Mesendoderm (in vitro differentiated cells): Measurements from ENCODE around the gene HOXA7.

Source experiments
- DNase-seq: peaks from one replicate; pipeline ENCODE4 v3.0.0; 2013
- H2AK5ac ChIP-seq: 2 replicates; pipeline ENCODE4 v1.6.1; 2013; ENCODE audit warnings: low read length, inconsistent platforms
- H2BK120ac ChIP-seq: 2 replicates; pipeline ENCODE4 v1.6.1; 2013; ENCODE audit warnings: low read depth, mild to moderate bottlenecking, low read length, moderate library complexity, mixed read lengths
- H2BK15ac ChIP-seq: replicated peaks from 2 replicates; pipeline ENCODE4 v1.6.1; 2013; ENCODE audit warnings: low read depth, mild to moderate bottlenecking, moderate library complexity
- H2BK5ac ChIP-seq: 2 replicates; pipeline ENCODE4 v1.6.1; 2013; ENCODE audit warnings: low read length, inconsistent platforms
- H3K18ac ChIP-seq: 2 replicates; pipeline ENCODE4 v1.6.1; 2013; ENCODE audit warnings: mild to moderate bottlenecking, low read length, mixed read lengths
- H3K23ac ChIP-seq: one replicate; pipeline ENCODE4 v1.6.1; 2013; ENCODE audit warnings: low read length
- H3K27ac ChIP-seq: 2 replicates; pipeline ENCODE4 v1.5.1; 2013; ENCODE audit warnings: low read depth, mild to moderate bottlenecking, inconsistent platforms, low read length, moderate library complexity
- H3K27me3 ChIP-seq: 2 replicates; pipeline ENCODE4 v1.6.1; 2013; ENCODE audit warnings: low read length, control low read depth, mild to moderate bottlenecking, inconsistent platforms; ENCODE audit not compliant: insufficient read depth, poor library complexity
- H3K36me3 ChIP-seq: 2 replicates; pipeline ENCODE4 v1.6.1; 2013; ENCODE audit warnings: low read length, inconsistent platforms; ENCODE audit not compliant: control insufficient read depth, insufficient read depth
- H3K4ac ChIP-seq: one replicate; pipeline ENCODE4 v1.6.1; 2013; ENCODE audit warnings: low read depth, mild to moderate bottlenecking, low read length, moderate library complexity
- H3K4me1 ChIP-seq: 2 replicates; pipeline ENCODE4 v1.6.1; 2013; ENCODE audit warnings: low read depth, low read length, inconsistent platforms; ENCODE audit not compliant: control insufficient read depth
- H3K4me2 ChIP-seq: 2 replicates; pipeline ENCODE4 v1.6.1; 2013; ENCODE audit warnings: low read length
- H3K4me3 ChIP-seq: 2 replicates; pipeline ENCODE4 v1.5.1; 2013; ENCODE audit warnings: mild to moderate bottlenecking, low read length
- H3K56ac ChIP-seq: one replicate; pipeline ENCODE4 v1.6.1; 2013; ENCODE audit warnings: low read length
- H3K79me1 ChIP-seq: 2 replicates; pipeline ENCODE4 v1.6.1; 2013; ENCODE audit warnings: low read length, inconsistent platforms
- H3K79me2 ChIP-seq: 2 replicates; pipeline ENCODE4 v1.6.1; 2013; ENCODE audit warnings: mild to moderate bottlenecking, low read length; ENCODE audit not compliant: control insufficient read depth, insufficient read depth
- H3K9ac ChIP-seq: 2 replicates; pipeline ENCODE4 v1.6.1; 2013; ENCODE audit warnings: low read length, inconsistent platforms
- H4K5ac ChIP-seq: one replicate; pipeline ENCODE4 v1.6.1; 2013; ENCODE audit warnings: low read length
- H4K8ac ChIP-seq: one replicate; pipeline ENCODE4 v1.6.1; 2013; ENCODE audit warnings: low read depth, mild to moderate bottlenecking, control low read depth, low read length, moderate library complexity
- WGBS: extraction: QIAGEN DNeasy Blood & Tissue Kit; methylation state at CpG from one replicate; pipeline ENCODE4 v1.1.7; 2013; ENCODE audit warnings: low lambda C conversion rate, missing lambda C conversion rate; ENCODE audit not compliant: insufficient coverage; ENCODE audit errors: extremely low coverage; 5-methylcytosine and 5-hydroxymethylcytosine counted together

Gene HOXA7

GRCh38 chr7:27194002-27194352 lies 37.5 kb upstream of the HOXA7 start:
- no peak overlapping the region for H3K4ac ChIP-seq
- H3K27ac ChIP-seq = no peak overlapping the region
- H3K4me1 ChIP-seq = no peaks in the 10 kb centered on the region
- H2BK120ac ChIP-seq = no peak overlapping the region
- no peak overlapping the region for H3K23ac ChIP-seq
- H3K36me3 ChIP-seq = no peaks in the 10 kb centered on the region
- no peak for DNase-seq
- H3K27me3 ChIP-seq = peaks cover 69% of the 10 kb centered on the region
- no peak overlapping the region for H3K9ac ChIP-seq
- H3K79me2 ChIP-seq = no peaks in the 10 kb centered on the region
- H3K56ac ChIP-seq = no peak overlapping the region
- no peak overlapping the region for H2BK5ac ChIP-seq
- H4K8ac ChIP-seq = no peak overlapping the region
- no peak overlapping the region for H3K4me2 ChIP-seq
- H2BK15ac ChIP-seq = no peak overlapping the region
- no peak overlapping the region for H3K18ac ChIP-seq
- H2AK5ac ChIP-seq = no peak overlapping the region
- no peak overlapping the region for H3K4me3 ChIP-seq
- no CpG with 5 or more reads among the region's 2 CpGs for WGBS
- no peaks in the 10 kb centered on the region for H3K79me1 ChIP-seq
- H4K5ac ChIP-seq = no peak overlapping the region

DNA sequence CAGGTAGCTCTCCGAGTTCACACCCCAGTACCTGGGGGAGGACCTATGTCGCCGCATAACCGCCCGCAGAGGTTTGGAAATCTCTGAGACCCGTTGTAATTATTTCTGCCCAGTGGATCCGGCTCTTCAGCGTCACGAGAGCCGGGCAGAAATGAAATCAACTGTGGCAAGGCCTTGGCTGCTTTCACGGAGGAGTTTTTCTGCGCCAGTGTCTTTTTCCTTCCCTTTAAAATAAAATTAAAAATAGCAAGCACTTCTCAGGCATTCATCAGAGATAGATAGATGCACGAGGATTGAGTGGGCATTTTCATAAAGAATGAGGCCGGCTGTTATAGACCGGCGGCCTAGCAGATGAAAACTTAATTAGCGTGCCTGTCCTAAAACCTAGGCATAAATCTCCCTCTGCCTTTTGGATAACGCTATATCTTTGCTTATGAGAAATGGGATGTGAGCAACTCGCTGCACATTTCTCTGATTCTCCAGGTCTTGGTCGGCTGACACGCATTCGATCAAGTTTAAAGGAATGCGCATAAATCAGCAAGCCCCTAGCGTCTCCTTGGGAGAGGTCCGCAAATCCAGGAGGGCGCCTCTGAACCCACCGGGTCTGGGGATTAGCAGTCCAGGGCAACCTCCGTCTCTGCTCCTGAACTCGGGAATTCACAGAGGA lies 37.0 kb upstream of the HOXA7 start:
- no peak overlapping the region for H2BK15ac ChIP-seq
- H3K27me3 ChIP-seq = peaks cover 68% of the 10 kb centered on the region
- no peak overlapping the region for H3K9ac ChIP-seq
- H2BK5ac ChIP-seq = no peak overlapping the region
- H3K4me1 ChIP-seq = no peaks in the 10 kb centered on the region
- no peak overlapping the region for H4K5ac ChIP-seq
- DNase-seq = no peak
- H3K56ac ChIP-seq = no peak overlapping the region
- no peak overlapping the region for H3K27ac ChIP-seq
- H3K79me2 ChIP-seq = no peaks in the 10 kb centered on the region
- no peaks in the 10 kb centered on the region for H3K36me3 ChIP-seq
- no peak overlapping the region for H4K8ac ChIP-seq
- H2AK5ac ChIP-seq = no peak overlapping the region
- no peak overlapping the region for H3K4me3 ChIP-seq
- no peak overlapping the region for H3K18ac ChIP-seq
- no peak overlapping the region for H3K4ac ChIP-seq
- no peaks in the 10 kb centered on the region for H3K79me1 ChIP-seq
- H3K4me2 ChIP-seq = no peak overlapping the region
- WGBS = no CpG with 5 or more reads among the region's 29 CpGs
- H3K23ac ChIP-seq = no peak overlapping the region
- no peak overlapping the region for H2BK120ac ChIP-seq

DNA sequence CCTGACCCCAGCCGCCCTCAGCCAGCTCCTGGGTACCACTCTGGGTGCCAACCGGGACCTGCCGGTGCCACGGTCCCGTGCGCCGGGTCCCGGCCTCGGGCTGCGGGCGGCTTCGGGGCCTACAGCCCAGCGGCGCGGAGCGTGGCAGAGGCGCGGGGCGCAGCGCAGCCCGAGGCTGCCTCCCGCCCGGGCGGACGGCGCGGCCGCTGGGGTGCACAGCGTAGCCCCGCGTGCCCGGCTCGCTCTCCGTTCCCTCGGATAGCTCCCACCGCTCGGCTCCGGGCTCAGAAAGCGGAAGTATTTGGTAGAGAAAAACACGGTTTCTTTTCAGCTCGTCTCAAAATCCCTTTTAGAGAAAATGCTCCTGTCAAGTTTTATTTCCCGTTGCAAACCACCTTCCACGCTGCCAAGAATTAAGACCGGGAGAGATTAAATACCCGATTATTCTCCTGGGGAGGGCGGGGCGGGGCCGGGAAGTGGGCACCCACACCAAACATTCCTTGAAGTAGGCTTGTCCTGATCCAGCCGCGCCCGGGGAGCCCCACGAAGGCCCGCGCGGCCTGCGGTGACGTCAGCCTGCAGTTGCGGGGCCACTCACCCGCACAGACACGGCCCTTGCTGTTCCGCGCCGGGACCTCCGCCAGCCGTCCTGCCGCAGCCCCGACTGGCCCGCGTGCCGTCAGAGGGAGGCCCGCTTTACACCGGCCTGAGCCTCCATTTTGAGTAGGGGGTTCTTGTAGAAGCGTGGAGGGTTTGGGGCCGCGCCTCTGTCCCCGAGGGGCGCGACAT lies 36.3 kb upstream of the HOXA7 start:
- Histone ChIP-seq H2BK120ac (no peak overlapping the region), H3K79me1 (no peaks in the 10 kb centered on the region), H4K5ac (no peak overlapping the region), H4K8ac (no peak overlapping the region), H3K27me3 (peaks cover 68% of the 10 kb centered on the region), H3K9ac (no peak overlapping the region), H3K18ac (no peak overlapping the region), H3K4me1 (no peaks in the 10 kb centered on the region), H2BK15ac (no peak overlapping the region), H2AK5ac (no peak overlapping the region), H3K27ac (no peak overlapping the region), H3K4me2 (peak overlapping the region; percentile 53), H3K4ac (no peak overlapping the region), H3K23ac (peak overlapping the region; percentile 81), H3K56ac (no peak overlapping the region), H3K4me3 (no peak overlapping the region), H3K79me2 (no peaks in the 10 kb centered on the region), H2BK5ac (no peak overlapping the region), H3K36me3 (no peaks in the 10 kb centered on the region)
- no CpG with 5 or more reads among the region's 78 CpGs for WGBS
- DNase-seq = no peak

- peak overlapping the region; percentile 54 for H3K56ac ChIP-seq
- H3K36me3 ChIP-seq = no peaks in the 10 kb centered on the region
- DNase-seq = peak; percentile 55
- H3K9ac ChIP-seq = no peak overlapping the region
- H4K8ac ChIP-seq = no peak overlapping the region
- H2BK15ac ChIP-seq = no peak overlapping the region
- H4K5ac ChIP-seq = no peak overlapping the region
- no peak overlapping the region for H3K27ac ChIP-seq
- peak overlapping the region; percentile 53 for H3K4me2 ChIP-seq
- no peak overlapping the region for H2AK5ac ChIP-seq
- H2BK5ac ChIP-seq = no peak overlapping the region
- WGBS = no CpG with 5 or more reads among the region's 42 CpGs
- no peak overlapping the region for H3K18ac ChIP-seq
- H3K79me1 ChIP-seq = no peaks in the 10 kb centered on the region
- peaks cover 71% of the 10 kb centered on the region for H3K27me3 ChIP-seq
- no peak overlapping the region for H2BK120ac ChIP-seq
- no peaks in the 10 kb centered on the region for H3K79me2 ChIP-seq
- H3K4me3 ChIP-seq = no peak overlapping the region
- H3K23ac ChIP-seq = no peak overlapping the region
- H3K4me1 ChIP-seq = no peaks in the 10 kb centered on the region
- no peak overlapping the region for H3K4ac ChIP-seq
These were observed 35.5 kb upstream of the HOXA7 start for GRCh38 chr7:27191833-27192545.

GRCh38 chr7:27191161-27191731 lies 34.8 kb upstream of the HOXA7 start:
- no peak overlapping the region for H3K4me3 ChIP-seq
- H3K79me1 ChIP-seq = no peaks in the 10 kb centered on the region
- no peaks in the 10 kb centered on the region for H3K36me3 ChIP-seq
- no peaks in the 10 kb centered on the region for H3K4me1 ChIP-seq
- no peak overlapping the region for H4K8ac ChIP-seq
- H3K79me2 ChIP-seq = no peaks in the 10 kb centered on the region
- H4K5ac ChIP-seq = no peak overlapping the region
- H3K9ac ChIP-seq = no peak overlapping the region
- no CpG with 5 or more reads among the region's 15 CpGs for WGBS
- DNase-seq = no peak
- H2BK120ac ChIP-seq = no peak overlapping the region
- no peak overlapping the region for H3K23ac ChIP-seq
- H2AK5ac ChIP-seq = no peak overlapping the region
- H2BK15ac ChIP-seq = no peak overlapping the region
- no peak overlapping the region for H3K18ac ChIP-seq
- no peak overlapping the region for H3K4me2 ChIP-seq
- no peak overlapping the region for H3K4ac ChIP-seq
- H3K56ac ChIP-seq = no peak overlapping the region
- H3K27me3 ChIP-seq = peaks cover 76% of the 10 kb centered on the region
- H2BK5ac ChIP-seq = no peak overlapping the region
- H3K27ac ChIP-seq = no peak overlapping the region
